Endothelial cell of umbilical vein (primary cell): Measurements from ENCODE around the gene SLC6A18. TPM values are rescaled to one million over a fixed set of nuclear protein-coding genes. Genes with fewer than 3 reads are reported as not detected.

Experiments
- BruUV-seq: library from RNA; stranded (reverse); fragments of 400-500 nt; replicated peaks from 2 replicates; lab custom pipeline; 2021; lab: Mats Ljungman, UMichigan
- CTCF ChIA-PET: fragments of 300-600, 350-600 bp; sonication (Branson Sonifier 250); formaldehyde crosslinking; loops from one replicate; lab custom pipeline; 2021; ENCODE audit warnings: antibody characterized with exemption, inconsistent platforms; lab: Charles Lee
- POLR2A ChIA-PET: fragments of 300-600, 350-600 bp; sonication (Branson Sonifier 250); formaldehyde crosslinking; loops from one replicate; lab custom pipeline; 2021; ENCODE audit warnings: antibody characterized with exemption, inconsistent platforms; lab: Charles Lee
- DNase-seq: peaks from one replicate; pipeline ENCODE4 v3.0.0-alpha.2; 2011; ENCODE audit warnings: low read depth, low spot score
- FAIRE-seq: peaks from 2 replicates; lab custom pipeline; 2011; peaks lifted over from hg19 to GRCh38; lab: Jason Lieb, UNC
- H2AFZ ChIP-seq: 2 replicates; pipeline ENCODE4 v1.6.0; 2012; ENCODE audit warnings: low read depth, low read length, control low read depth, inconsistent platforms
- H3K27ac ChIP-seq: 2 replicates; pipeline ENCODE4 v1.5.1; 2011; ENCODE audit warnings: low read depth, mild to moderate bottlenecking, control low read depth, low read length, moderate library complexity; ENCODE audit not compliant: insufficient read depth
- H3K27me3 ChIP-seq, 2 experiments: 2 replicates each; pipeline versions ENCODE4 v1.6.0 to v1.6.1; 2011; ENCODE audit warnings: low read length in 2 of 2, mixed read lengths in 1 of 2; ENCODE audit not compliant: control insufficient read depth in 2 of 2, insufficient read depth in 2 of 2
- H3K36me3 ChIP-seq, 2 experiments: 2 replicates in 1 of 2; 3 replicates in 1 of 2; pipeline ENCODE4 v1.5.1; 2011; ENCODE audit warnings: low read length in 2 of 2, mild to moderate bottlenecking in 1 of 2, moderate library complexity in 1 of 2; ENCODE audit not compliant: control insufficient read depth in 2 of 2, insufficient read depth in 2 of 2; ENCODE audit errors: extremely low read depth in 1 of 2
- H3K4me1 ChIP-seq: 3 replicates; pipeline ENCODE4 v1.5.1; 2011; ENCODE audit warnings: mild to moderate bottlenecking, low read length; ENCODE audit not compliant: control insufficient read depth, insufficient read depth; ENCODE audit errors: extremely low read depth
- H3K4me2 ChIP-seq: 2 replicates; pipeline ENCODE4 v1.6.1; 2011; ENCODE audit warnings: low read length, control low read depth, mixed read lengths; ENCODE audit not compliant: insufficient read depth
- H3K4me3 ChIP-seq, 3 experiments: fragments of 200-600 bp in 1 of 3; sonication (generic), shearing (Covaris generic) in 1 of 3; replicated peaks in 1 of 3; 2 replicates each; pipeline ENCODE4 v1.5.1; 2011 to 2016; ENCODE audit warnings: control low read depth in 3 of 3, low read length in 3 of 3, mild to moderate bottlenecking in 2 of 3, inconsistent platforms in 1 of 3, low read depth in 1 of 3, moderate library complexity in 1 of 3; ENCODE audit not compliant: insufficient read depth in 1 of 3
- H3K79me2 ChIP-seq: 2 replicates; pipeline ENCODE4 v1.6.0; 2012; ENCODE audit warnings: low read length, inconsistent platforms; ENCODE audit not compliant: control insufficient read depth, insufficient read depth
- H3K9ac ChIP-seq: replicated peaks from 2 replicates; pipeline ENCODE3; 2011; ENCODE audit warnings: low read length, control low read depth; ENCODE audit not compliant: insufficient read depth; ENCODE audit errors: extremely low read depth
- H3K9me1 ChIP-seq: replicated peaks from 3 replicates; pipeline ENCODE4 v1.6.0; 2011; ENCODE audit warnings: mild to moderate bottlenecking, low read length; ENCODE audit not compliant: control insufficient read depth, insufficient read depth; ENCODE audit errors: extremely low read depth
- H3K9me3 ChIP-seq: replicated peaks from 2 replicates; pipeline ENCODE4 v1.5.1; 2012; ENCODE audit warnings: low read length, inconsistent platforms; ENCODE audit not compliant: control insufficient read depth, insufficient read depth
- H4K20me1 ChIP-seq: replicated peaks from 2 replicates; pipeline ENCODE3; 2011; ENCODE audit warnings: mild to moderate bottlenecking, low read length; ENCODE audit not compliant: control insufficient read depth, insufficient read depth; ENCODE audit errors: extremely low read depth
- CTCF ChIP-seq, 2 donors: IDR thresholded peaks; 1 replicate in 1 of 2; 2 replicates in 1 of 2; pipeline ENCODE4 v1.5.1; 2011; ENCODE audit warnings: low read length in 2 of 2, mild to moderate bottlenecking in 2 of 2, moderate library complexity in 2 of 2, control low read depth in 1 of 2, inconsistent platforms in 1 of 2, low read depth in 1 of 2; ENCODE audit not compliant: insufficient read depth in 1 of 2; ENCODE audit errors: extremely low read depth in 1 of 2
- EZH2 ChIP-seq: IDR thresholded peaks from 2 replicates; pipeline ENCODE4 v1.6.1; 2012; ENCODE audit warnings: borderline replicate concordance, low read depth, mild to moderate bottlenecking, moderate library complexity, low read length, inconsistent platforms; ENCODE audit not compliant: severe bottlenecking
- FOS ChIP-seq: IDR thresholded peaks from 2 replicates; pipeline ENCODE4 v1.6.1; 2011; ENCODE audit warnings: mild to moderate bottlenecking, low read length, moderate library complexity, borderline replicate concordance; ENCODE audit not compliant: insufficient read depth
- GATA2 ChIP-seq: IDR thresholded peaks from 2 replicates; pipeline ENCODE4 v1.7.0; 2011; ENCODE audit warnings: low read depth, mild to moderate bottlenecking, moderate library complexity, mixed read lengths, low read length; ENCODE audit not compliant: insufficient read length, insufficient read depth
- JUN ChIP-seq: IDR thresholded peaks from 2 replicates; pipeline ENCODE4 v1.6.1; 2011; ENCODE audit warnings: borderline replicate concordance, low read depth; ENCODE audit not compliant: insufficient read length, insufficient read depth
- MAX ChIP-seq: IDR thresholded peaks from 2 replicates; pipeline ENCODE4 v1.6.1; 2011; ENCODE audit not compliant: insufficient read depth, insufficient read length
- MYC ChIP-seq: IDR thresholded peaks from one replicate; pipeline ENCODE4 v1.6.1; 2011; ENCODE audit warnings: mild to moderate bottlenecking, low read depth, low read length
- POLR2A ChIP-seq: IDR thresholded peaks from 2 replicates; pipeline ENCODE4 v1.6.1; 2012; ENCODE audit warnings: low read depth, mild to moderate bottlenecking, control low read depth, low read length
- POLR2AphosphoS5 ChIP-seq: IDR thresholded peaks from 2 replicates; pipeline ENCODE4 v1.6.1; 2012; ENCODE audit warnings: low read depth, mild to moderate bottlenecking, control low read depth, low read length, moderate library complexity; ENCODE audit not compliant: insufficient read depth
- dilution Hi-C: fragments of 300-500 bp; cut with MboI; formaldehyde crosslinking; loops from one replicate; pipeline ENCODE4 v1.15.0; 2019; ENCODE audit warnings: low sequenced_read_pairs; ENCODE audit not compliant: extremely low pct_ligation_motif_present
- intact Hi-C: fragments of 100-400 bp; cut with micrococcal nuclease; formaldehyde crosslinking; loops from one replicate; pipeline ENCODE4 v1.10.0; 2022
- polyA plus RNA-seq, 4 experiments: library from polyadenylated mRNA; depleted of rRNA in 3 of 4; stranded (reverse) in 3 of 4; unstranded in 1 of 4; fragments of >200 nt; gene quantifications; 2 replicates each; pipeline versions ENCODE4 v1.2.1 to v1.2.3, GENCODE V29; 2011 to 2012; ENCODE audit warnings: missing spikeins in 1 of 4
- total RNA-seq: library from RNA; stranded (reverse); gene quantifications from 2 replicates; pipeline ENCODE4 v1.2.3, GENCODE V29; 2021

The SLC6A18 gene
- total and polyA plus RNA-seq, 2 donors (not counting 3 experiments of a cell fraction or from before 2014, with no cell fraction given), result not detected

GRCh38 chr5:1194378-1194777, 30.8 kb upstream of the SLC6A18 start:
- DNase-seq (no peak), FAIRE-seq (no peak)
- no peak overlapping the region for H3K9ac ChIP-seq
- no peaks in the 10 kb centered on the region for H3K27me3 ChIP-seq
- BruUV-seq, result no TSS peak
- no peaks in the 10 kb centered on the region for H3K4me1 ChIP-seq
- H3K36me3 ChIP-seq, result no peaks in the 10 kb centered on the region
- intact Hi-C loops, result no loop called here
- H3K4me2 ChIP-seq, result no peak overlapping the region
- ChIA-PET CTCF (no interaction called here), POLR2A (no interaction called here)
- dilution Hi-C loops, result no loop called here
- no peaks in the 10 kb centered on the region for H4K20me1 ChIP-seq
- no peak for TF ChIP-seq FOS
- TF ChIP-seq JUN, result no peak
- TF ChIP-seq MYC, result no peak
- TF ChIP-seq POLR2AphosphoS5, result no peak
- no peak for TF ChIP-seq GATA2
- no peak for TF ChIP-seq POLR2A
- no peak for TF ChIP-seq EZH2
- TF ChIP-seq CTCF (IDR thresholded peaks at IDR 0.05; ENCODE audit: extremely low read depth in 1 of 2, insufficient read depth in 1 of 2, low read depth in 1 of 2, low read length in 2 of 2), result no peak
- no peak for TF ChIP-seq MAX
- no peak overlapping the region for H3K4me3 ChIP-seq
- no peaks in the 10 kb centered on the region for H3K9me1 ChIP-seq
- no peak overlapping the region for H2AFZ ChIP-seq
- H3K9me3 ChIP-seq, result no peaks in the 10 kb centered on the region
- no peaks in the 10 kb centered on the region for H3K79me2 ChIP-seq
- no peak overlapping the region for H3K27ac ChIP-seq
